Activated CD4-positive, CD25-positive, alpha-beta regulatory T cell treated with anti-CD3 and anti-CD28 coated beads, Interleukin-2, amount 50 U/mL, for 24 hours (primary cell): Measurements from ENCODE around the gene CERCAM.
"Not testable (repeated sequence)": the region's sequence is repeated elsewhere in the genome, so short reads cannot be mapped to it uniquely, and the experiment has no call there.

Experiments
- ATAC-seq, 2 donors: fragments of 150-1000 bp; cut with Tn5 transposase; one replicate each; pipeline ENCODE4 v1.10.0; 2021; ENCODE audit warnings: mild to moderate bottlenecking in 1 of 2, moderate library complexity in 1 of 2

The CERCAM gene

GRCh38 chr9:128393145-128393775 lies 27.4 kb upstream of the CERCAM start:
- no peak for ATAC-seq

GRCh38 chr9:128393970-128394369 lies 26.7 kb upstream of the CERCAM start:
- no peak for ATAC-seq

GRCh38 chr9:128394379-128395168 lies 26.1 kb upstream of the CERCAM start:
- ATAC-seq, result no peak

GRCh38 chr9:128396970-128397613 lies 23.6 kb upstream of the CERCAM start:
- ATAC-seq, result no peak

GRCh38 chr9:128397831-128398230 lies 22.8 kb upstream of the CERCAM start:
- no peak for ATAC-seq

- no peak for ATAC-seq
Observed at GRCh38 chr9:128399861-128400260, 20.8 kb upstream of the CERCAM start.

- no peak for ATAC-seq
Observed at GRCh38 chr9:128404560-128404959, 16.1 kb upstream of the CERCAM start.

- no peak for ATAC-seq
Observed at GRCh38 chr9:128405077-128405779, 15.4 kb upstream of the CERCAM start.

- ATAC-seq, result no peak
Observed at GRCh38 chr9:128405780-128406171, 14.9 kb upstream of the CERCAM start.

- no peak for ATAC-seq
Observed at GRCh38 chr9:128406848-128407391, 13.7 kb upstream of the CERCAM start.

GRCh38 chr9:128408963-128409431 lies 11.7 kb upstream of the CERCAM start:
- no peak for ATAC-seq

- ATAC-seq, result no peak
Observed at GRCh38 chr9:128409450-128409849, 11.2 kb upstream of the CERCAM start.

GRCh38 chr9:128409978-128410377 lies 10.7 kb upstream of the CERCAM start:
- no peak for ATAC-seq

- no peak for ATAC-seq
Observed at GRCh38 chr9:128411364-128412119, 9.1 kb upstream of the CERCAM start.

- ATAC-seq, result no peak
Observed at GRCh38 chr9:128412120-128412790, 8.4 kb upstream of the CERCAM start.

GRCh38 chr9:128413728-128414127 lies 6.9 kb upstream of the CERCAM start:
- not testable (repeated sequence) for ATAC-seq

- no peak for ATAC-seq
Observed at GRCh38 chr9:128414461-128414860, 6.2 kb upstream of the CERCAM start.

- ATAC-seq, result no peak
Observed at GRCh38 chr9:128415281-128415680, 5.4 kb upstream of the CERCAM start.

- ATAC-seq, result no peak
Observed at GRCh38 chr9:128416014-128416413, 4.6 kb upstream of the CERCAM start.

GRCh38 chr9:128416432-128417019 lies 4.1 kb upstream of the CERCAM start:
- ATAC-seq, result no peak
